H1 (cell line): ENCODE results near the gene C15orf39. TPM values are rescaled to one million over a fixed set of nuclear protein-coding genes. Genes with fewer than 3 reads are reported as not detected.
A peak's percentile ranks its signal among the peaks of the same experiment; 100 is the strongest.

ENCODE experiments used
- CTCF ChIA-PET: fragments of 300-600 bp; sonication (Branson Sonifier 250); formaldehyde crosslinking; loops from one replicate; lab custom pipeline; 2021; ENCODE audit not compliant: partially characterized antibody; lab: Charles Lee
- POLR2A ChIA-PET: fragments of 300-600 bp; sonication (Branson Sonifier 250); formaldehyde crosslinking; loops from one replicate; lab custom pipeline; 2021; ENCODE audit warnings: inconsistent platforms; ENCODE audit not compliant: partially characterized antibody; lab: Charles Lee
- DNase-seq, 2 experiments: peaks; one replicate each; pipeline versions ENCODE4 v3.0.0 to v3.0.0-alpha.2; 2010 to 2022; ENCODE audit warnings: low spot score in 2 of 2, low read depth in 1 of 2, mixed read lengths in 1 of 2
- FAIRE-seq: peaks from 2 replicates; lab custom pipeline; 2011; peaks lifted over from hg19 to GRCh38; lab: Jason Lieb, UNC
- H2AFZ ChIP-seq: 2 replicates; pipeline ENCODE4 v1.8.1; 2012; ENCODE audit warnings: low read length, inconsistent platforms
- H2AK5ac ChIP-seq: 2 replicates; pipeline ENCODE4 v1.6.1; 2013; ENCODE audit warnings: low read depth, low read length
- H2BK120ac ChIP-seq: replicated peaks from 2 replicates; pipeline ENCODE3; 2013; ENCODE audit warnings: low read depth, low read length, inconsistent platforms
- H2BK12ac ChIP-seq: 2 replicates; pipeline ENCODE4 v1.6.1; 2013; ENCODE audit warnings: low read depth, low read length
- H2BK15ac ChIP-seq: 2 replicates; pipeline ENCODE4 v1.6.1; 2013; ENCODE audit warnings: low read length
- H2BK20ac ChIP-seq: 2 replicates; pipeline ENCODE4 v1.6.1; 2013; ENCODE audit warnings: low read length
- H2BK5ac ChIP-seq: 2 replicates; pipeline ENCODE4 v1.6.1; 2013; ENCODE audit warnings: low read depth, low read length
- H3K14ac ChIP-seq: 2 replicates; pipeline ENCODE4 v1.6.1; 2013; ENCODE audit warnings: inconsistent platforms; ENCODE audit not compliant: insufficient read length
- H3K18ac ChIP-seq: 2 replicates; pipeline ENCODE4 v1.6.1; 2013; ENCODE audit warnings: low read length; ENCODE audit errors: extremely low read depth
- H3K23ac ChIP-seq: 2 replicates; pipeline ENCODE4 v1.6.1; 2013; ENCODE audit warnings: inconsistent platforms; ENCODE audit not compliant: insufficient read length
- H3K23me2 ChIP-seq: 2 replicates; pipeline ENCODE4 v1.6.1; 2013; ENCODE audit warnings: low read depth, low read length
- H3K27ac ChIP-seq: 2 replicates; pipeline ENCODE4 v1.6.1; 2011; ENCODE audit warnings: low read depth, low read length, inconsistent platforms
- H3K27me3 ChIP-seq, 4 experiments: replicated peaks in 1 of 4; 1 replicate in 1 of 4; 2 replicates in 3 of 4; pipeline versions ENCODE4 v1.6.1 to v1.8.1; 2011 to 2013; ENCODE audit warnings: low read length in 3 of 4, mild to moderate bottlenecking in 3 of 4, inconsistent platforms in 2 of 4, mixed read lengths in 2 of 4, moderate library complexity in 1 of 4; ENCODE audit not compliant: control insufficient read depth in 3 of 4, insufficient read depth in 3 of 4; ENCODE audit errors: extremely low read depth in 1 of 4
- H3K36me3 ChIP-seq, 4 experiments: 2 replicates each; pipeline versions ENCODE4 v1.6.1 to v1.8.1; 2011 to 2013; ENCODE audit warnings: mild to moderate bottlenecking in 4 of 4, low read length in 3 of 4, moderate library complexity in 2 of 4, control low read depth in 1 of 4, inconsistent platforms in 1 of 4; ENCODE audit not compliant: insufficient read depth in 4 of 4, control insufficient read depth in 2 of 4
- H3K4ac ChIP-seq: replicated peaks from 2 replicates; pipeline ENCODE3; 2013; ENCODE audit warnings: low read length, low read depth, mixed read lengths, inconsistent platforms; ENCODE audit not compliant: insufficient read length
- H3K4me1 ChIP-seq, 4 experiments: replicated peaks in 1 of 4; 1 replicate in 1 of 4; 2 replicates in 3 of 4; pipeline versions ENCODE4 v1.6.1 to v1.8.1; 2011 to 2013; ENCODE audit warnings: low read length in 3 of 4, inconsistent platforms in 2 of 4, mixed read lengths in 1 of 4; ENCODE audit not compliant: insufficient read depth in 4 of 4, control insufficient read depth in 3 of 4
- H3K4me2 ChIP-seq, 2 experiments: 2 replicates each; pipeline versions ENCODE4 v1.6.1 to v1.8.1; 2011 to 2013; ENCODE audit warnings: low read depth in 2 of 2, low read length in 2 of 2, control low read depth in 1 of 2, inconsistent platforms in 1 of 2, mild to moderate bottlenecking in 1 of 2; ENCODE audit not compliant: insufficient read depth in 1 of 2
- H3K4me3 ChIP-seq, 4 experiments: fragments of 200-600, 300-600 bp in 1 of 4; sonication (generic), shearing (Covaris generic), sonication (Bioruptor Twin) in 1 of 4; 2 replicates each; pipeline versions ENCODE4 v1.5.1 to v1.8.1; 2011 to 2016; ENCODE audit warnings: low read length in 4 of 4, low read depth in 3 of 4, control low read depth in 2 of 4, inconsistent platforms in 2 of 4, mild to moderate bottlenecking in 2 of 4, mixed read lengths in 1 of 4, moderate library complexity in 1 of 4; ENCODE audit not compliant: insufficient read depth in 2 of 4; ENCODE audit errors: extremely low read depth in 1 of 4
- H3K56ac ChIP-seq: replicated peaks from 2 replicates; pipeline ENCODE3; 2013; ENCODE audit warnings: low read depth, mild to moderate bottlenecking, mixed read lengths, low read length, inconsistent platforms; ENCODE audit not compliant: insufficient read length
- H3K79me1 ChIP-seq: 2 replicates; pipeline ENCODE4 v1.6.1; 2013; ENCODE audit warnings: low read depth, low read length, control low read depth
- H3K79me2 ChIP-seq, 2 experiments: 2 replicates each; pipeline versions ENCODE4 v1.6.1 to v1.8.1; 2012 to 2013; ENCODE audit warnings: low read length in 2 of 2, mild to moderate bottlenecking in 2 of 2, inconsistent platforms in 1 of 2; ENCODE audit not compliant: insufficient read depth in 2 of 2, control insufficient read depth in 1 of 2
- H3K9ac ChIP-seq, 4 experiments: replicated peaks in 1 of 4; 1 replicate in 1 of 4; 2 replicates in 3 of 4; pipeline versions ENCODE4 v1.6.1 to v1.8.1; 2011 to 2013; ENCODE audit warnings: low read depth in 3 of 4, low read length in 3 of 4, control low read depth in 2 of 4, mild to moderate bottlenecking in 2 of 4, moderate library complexity in 2 of 4, inconsistent platforms in 1 of 4; ENCODE audit errors: extremely low read depth in 1 of 4
- H3K9me3 ChIP-seq, 2 experiments: 2 replicates each; pipeline versions ENCODE4 v1.6.1 to v1.8.1; 2012 to 2013; ENCODE audit warnings: mild to moderate bottlenecking in 2 of 2, moderate library complexity in 2 of 2, control low read depth in 1 of 2, inconsistent platforms in 1 of 2, low read depth in 1 of 2, low read length in 1 of 2, mixed read lengths in 1 of 2; ENCODE audit not compliant: insufficient read depth in 2 of 2
- H4K20me1 ChIP-seq, 2 experiments: replicated peaks in 1 of 2; 2 replicates each; pipeline versions ENCODE3 to v1.8.1; 2011 to 2013; ENCODE audit warnings: inconsistent platforms in 2 of 2, low read length in 2 of 2, mild to moderate bottlenecking in 1 of 2; ENCODE audit not compliant: insufficient read depth in 2 of 2, control insufficient read depth in 1 of 2
- H4K5ac ChIP-seq: 2 replicates; pipeline ENCODE4 v1.6.1; 2013; ENCODE audit warnings: low read length, low read depth, mixed read lengths, inconsistent platforms; ENCODE audit not compliant: insufficient read length
- H4K8ac ChIP-seq: 2 replicates; pipeline ENCODE4 v1.8.0; 2013; ENCODE audit warnings: mild to moderate bottlenecking, moderate library complexity, low read length, inconsistent platforms; ENCODE audit not compliant: insufficient read depth; ENCODE audit errors: extremely low read depth
- H4K91ac ChIP-seq: replicated peaks from 2 replicates; pipeline ENCODE3; 2013; ENCODE audit warnings: low read length, mixed read lengths, inconsistent platforms; ENCODE audit not compliant: insufficient read length
- POLR2A ChIP-seq, 2 experiments: IDR thresholded peaks; 1 replicate in 1 of 2; 2 replicates in 1 of 2; pipeline ENCODE4 v1.6.1; 2011; ENCODE audit warnings: low read depth in 2 of 2, low read length in 2 of 2, mild to moderate bottlenecking in 2 of 2; ENCODE audit errors: control extremely low read depth in 1 of 2
- SIRT6 ChIP-seq: IDR thresholded peaks from one replicate; pipeline ENCODE4 v1.7.1; 2012; ENCODE audit warnings: low read length, inconsistent platforms
- WGBS, 2 experiments: shearing (Covaris generic) in 1 of 2; methylation state at CpG; one replicate each; pipeline versions ENCODE4 v1.1.6 to v1.1.7; 2013 to 2015; ENCODE audit warnings: low lambda C conversion rate in 2 of 2, mixed read lengths in 2 of 2, inconsistent platforms in 1 of 2, low coverage in 1 of 2, missing lambda C conversion rate in 1 of 2; ENCODE audit not compliant: insufficient replicate concordance in 2 of 2, insufficient coverage in 1 of 2, insufficient read length in 1 of 2; ENCODE audit errors: extremely low coverage in 1 of 2, missing lambda C conversion rate in 1 of 2; 5-methylcytosine and 5-hydroxymethylcytosine counted together
- polyA plus RNA-seq, 7 experiments: library from polyadenylated mRNA; depleted of rRNA in 3 of 7; stranded (reverse) in 5 of 7; unstranded in 2 of 7; fragments of >200 nt in 5 of 7; fragments of 200-250 nt in 2 of 7; gene quantifications; 1 replicate in 5 of 7; 2 replicates in 1 of 7; 4 replicates in 1 of 7; pipeline versions ENCODE4 v1.2.1 to v1.2.3, GENCODE V29; 2011 to 2013; ENCODE audit warnings: missing spikeins in 2 of 7, mixed read lengths in 2 of 7
- total RNA-seq: library from RNA; stranded (reverse); fragmentation: NEBNext Ultra II Directional; extraction: Animal tissue kit (Norgen Biotek cat#: 25700); gene quantifications from 2 replicates; pipeline ENCODE4 v1.2.1, GENCODE V29; 2021

C15orf39 gene
- total and polyA plus RNA-seq, 2 of the 8 experiments (the other 6 are each of a cell fraction or from before 2014, with no cell fraction given), result 13.8 to 38.5 TPM

DNA sequence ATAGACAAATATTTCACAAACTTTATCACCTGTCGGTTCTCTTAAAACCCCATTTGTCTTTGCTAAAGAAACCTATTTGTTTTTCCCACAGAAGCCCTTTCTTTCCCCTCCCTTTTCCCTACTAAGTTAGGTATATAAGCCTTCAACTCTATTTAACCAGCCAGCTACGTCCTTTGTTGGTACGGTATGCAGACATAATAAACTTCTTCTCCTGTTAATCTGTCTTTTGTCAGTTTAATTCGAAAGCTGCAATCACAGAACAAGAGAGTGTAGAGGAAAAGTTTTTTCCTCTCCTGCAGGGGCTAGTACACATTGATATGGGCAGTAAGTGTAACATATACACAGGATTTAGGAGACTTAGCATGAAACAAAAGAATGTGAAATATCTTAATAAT is 21.9 kb upstream of the C15orf39 start:
- Histone ChIP-seq H3K56ac (no peak overlapping the region), H2BK5ac (no peak overlapping the region), H3K23ac (no peak overlapping the region), H3K18ac (no peak overlapping the region), H3K36me3 (no peaks in the 10 kb centered on the region), H2AK5ac (no peak overlapping the region), H3K79me2 (no peaks in the 10 kb centered on the region), H3K4me1 (peaks cover 4 to 25% (median 19%) of the 10 kb centered on the region in 4 experiments), H2AFZ (no peak overlapping the region), H4K91ac (no peak overlapping the region), H2BK12ac (no peak overlapping the region), H4K20me1 (no peaks in the 10 kb centered on the region), H3K4me3 (no peak overlapping the region), H3K27me3 (peaks cover 0 to 16% (median 7%) of the 10 kb centered on the region in 4 experiments; a peak in 4 of 7 replicates), H3K27ac (no peak overlapping the region), H2BK120ac (no peak overlapping the region), H3K9ac (no peak overlapping the region), H2BK20ac (no peak overlapping the region), H3K4ac (no peak overlapping the region), H4K5ac (no peak overlapping the region), H2BK15ac (no peak overlapping the region), H3K14ac (no peak overlapping the region)
- ChIA-PET CTCF (interaction anchor here (0.5 to 1.8 kb wide), 5 partner anchors 13 to 129 kb away, joined by 3 to 5 read pairs (median 3); no protein-coding TSS in a partner anchor), POLR2A (interaction anchor here (1.2 to 3.7 kb wide), 5 partner anchors 12 to 143 kb away, joined by 3 to 13 read pairs (median 4); partner anchors contain the start of gene C15orf39)
- no peak for FAIRE-seq
- WGBS, 2 experiments, result 63% methylated on average over 4 of the region's 4 CpGs; no CpG with 5 or more reads in 1 of the 2 experiments
- TF ChIP-seq POLR2A (IDR thresholded peaks at IDR 0.05; ENCODE audit: control extremely low read depth in 1 of 2, low read depth in 2 of 2, low read length in 2 of 2) (no peak), SIRT6 (no peak)
- TF ChIP-seq, all 59 proteins: peak for 0
- Histone ChIP-seq H3K79me1 (no peaks in the 10 kb centered on the region), H3K23me2 (no peaks in the 10 kb centered on the region; the same call in 1 of the 2 replicates), H4K8ac (no peak overlapping the region), H3K4me2 (peak overlapping the region; percentile 19 to 63; a peak in 3 of 4 replicates), H3K9me3 (no peaks in the 10 kb centered on the region)
- DNase-seq, result no peak
